Suppressor macrophage (primary cell): ENCODE data around the gene BUD13.
"Not testable (repeated sequence)": the region's sequence is repeated elsewhere in the genome, so short reads cannot be mapped to it uniquely, and the experiment has no call there.

ENCODE experiments used
- DNase-seq, 4 experiments: peaks; one replicate each; pipeline ENCODE4 v3.0.0-alpha.2; 2020 to 2022
- total RNA-seq, 17 experiments: gene quantifications; one replicate each; lab custom pipeline; 2026; ENCODE audit warnings: mixed read lengths in 6 of 17, inconsistent platforms in 3 of 17; lab: John Stamatoyannopoulos, UW

The BUD13 gene, protein sequence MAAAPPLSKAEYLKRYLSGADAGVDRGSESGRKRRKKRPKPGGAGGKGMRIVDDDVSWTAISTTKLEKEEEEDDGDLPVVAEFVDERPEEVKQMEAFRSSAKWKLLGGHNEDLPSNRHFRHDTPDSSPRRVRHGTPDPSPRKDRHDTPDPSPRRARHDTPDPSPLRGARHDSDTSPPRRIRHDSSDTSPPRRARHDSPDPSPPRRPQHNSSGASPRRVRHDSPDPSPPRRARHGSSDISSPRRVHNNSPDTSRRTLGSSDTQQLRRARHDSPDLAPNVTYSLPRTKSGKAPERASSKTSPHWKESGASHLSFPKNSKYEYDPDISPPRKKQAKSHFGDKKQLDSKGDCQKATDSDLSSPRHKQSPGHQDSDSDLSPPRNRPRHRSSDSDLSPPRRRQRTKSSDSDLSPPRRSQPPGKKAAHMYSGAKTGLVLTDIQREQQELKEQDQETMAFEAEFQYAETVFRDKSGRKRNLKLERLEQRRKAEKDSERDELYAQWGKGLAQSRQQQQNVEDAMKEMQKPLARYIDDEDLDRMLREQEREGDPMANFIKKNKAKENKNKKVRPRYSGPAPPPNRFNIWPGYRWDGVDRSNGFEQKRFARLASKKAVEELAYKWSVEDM
- 5.7 to 25.0 (median 17.2) reads per million in 17 experiments for total RNA-seq

DNA sequence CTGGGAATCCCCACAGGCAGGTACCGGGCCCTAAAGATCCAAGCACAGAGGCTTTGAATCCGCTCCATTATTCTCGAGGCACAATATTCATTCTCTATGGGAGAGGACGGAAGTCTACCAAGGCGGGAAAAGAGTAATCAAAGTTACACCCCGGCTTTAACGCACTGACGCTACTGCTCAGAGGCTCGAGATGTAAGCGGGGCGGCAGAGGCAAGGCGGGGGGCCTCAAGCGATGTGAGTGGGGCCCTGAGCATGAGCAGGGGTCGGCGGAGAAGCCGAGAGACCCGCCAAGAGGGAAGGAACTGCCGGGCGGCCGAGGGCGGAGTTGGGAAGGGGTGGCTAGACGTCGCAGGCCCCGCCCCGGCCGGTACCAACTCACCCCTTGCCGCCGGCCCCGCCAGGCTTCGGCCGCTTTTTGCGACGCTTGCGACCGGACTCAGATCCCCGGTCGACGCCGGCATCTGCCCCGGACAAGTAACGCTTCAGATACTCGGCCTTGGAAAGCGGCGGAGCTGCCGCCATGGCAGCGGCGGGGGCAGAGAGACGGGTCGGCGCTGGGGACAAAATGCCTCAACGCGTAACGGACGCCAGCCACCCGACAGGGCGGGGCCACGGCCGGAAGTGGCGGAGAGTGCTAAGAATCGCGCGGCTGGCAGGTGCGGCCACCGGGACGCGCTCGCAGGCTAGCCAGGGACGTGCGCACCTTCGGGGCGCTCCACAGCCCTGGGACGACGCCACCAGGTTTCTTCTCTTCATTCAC is at the start of gene BUD13:
Gene BUD13 (minus strand): TSS at position 545 of the 760 bp plus-strand sequence. CDS start 23 bp downstream, at position 522.
- peak; percentile 88 to 96 (median 92) for DNase-seq

DNA sequence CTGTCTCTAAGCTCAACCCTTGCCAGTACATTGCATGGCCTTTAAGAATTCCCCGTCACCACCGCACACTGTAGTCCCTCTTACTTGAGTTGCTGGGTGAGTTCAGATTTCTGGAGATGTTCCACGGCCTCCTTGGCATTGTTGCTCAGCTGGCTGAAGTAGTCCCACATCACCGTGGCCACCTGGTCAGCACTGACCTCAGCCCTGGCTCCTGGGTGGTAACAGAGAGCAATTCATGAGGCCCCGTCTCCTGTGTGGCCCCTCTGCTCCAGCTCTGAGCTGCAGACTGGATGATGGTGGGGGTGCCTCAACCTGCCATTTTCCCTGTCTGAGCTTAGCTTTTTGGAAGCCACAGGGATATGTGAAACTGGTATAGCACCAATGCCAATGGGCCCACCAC is 49.8 kb upstream of the BUD13 start:
- no peak for DNase-seq

DNA sequence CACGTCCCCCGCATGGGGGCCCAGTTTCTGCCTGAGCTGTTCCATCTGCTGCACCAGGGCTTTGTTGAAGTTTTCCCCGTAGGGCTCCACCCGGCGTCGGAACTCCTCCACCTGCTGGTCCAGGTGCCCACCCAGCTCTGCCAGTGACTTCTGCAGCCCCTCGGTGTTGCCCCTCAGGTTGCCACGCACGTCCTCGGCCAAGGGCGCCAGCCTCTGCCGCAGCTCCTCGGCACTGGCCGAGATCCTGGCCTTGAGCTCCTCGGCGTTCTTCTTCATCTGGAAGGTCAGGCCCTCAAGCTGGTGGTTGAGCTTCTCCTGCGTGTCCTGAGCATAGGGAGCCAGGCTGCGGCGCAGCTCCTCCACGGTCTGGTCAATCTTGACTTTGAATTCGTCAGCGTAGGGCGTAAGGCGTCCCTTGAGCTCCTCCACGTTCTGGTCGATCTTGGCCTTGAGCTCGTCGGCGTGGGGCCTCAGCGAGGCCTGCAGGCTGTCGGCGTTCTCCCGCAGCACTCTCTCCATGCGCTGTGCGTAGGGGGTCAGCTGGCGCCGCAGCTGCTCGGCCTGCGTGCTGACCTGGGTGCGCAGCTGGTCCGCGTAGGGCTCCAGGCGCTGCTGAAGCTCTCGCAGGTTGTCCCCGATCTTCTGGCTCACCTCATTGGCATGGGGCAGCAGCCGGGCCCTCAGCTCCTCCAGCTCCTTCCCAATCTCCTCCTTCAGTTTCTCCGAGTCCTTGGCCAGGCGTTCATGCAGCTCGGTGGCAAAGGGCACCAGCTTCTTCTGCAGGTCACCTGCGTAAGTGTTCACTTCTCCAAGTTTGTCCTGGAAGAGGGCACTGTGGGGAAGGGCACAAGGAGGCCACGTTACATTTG is 48.5 kb upstream of the BUD13 start:
- no peak for DNase-seq

DNA sequence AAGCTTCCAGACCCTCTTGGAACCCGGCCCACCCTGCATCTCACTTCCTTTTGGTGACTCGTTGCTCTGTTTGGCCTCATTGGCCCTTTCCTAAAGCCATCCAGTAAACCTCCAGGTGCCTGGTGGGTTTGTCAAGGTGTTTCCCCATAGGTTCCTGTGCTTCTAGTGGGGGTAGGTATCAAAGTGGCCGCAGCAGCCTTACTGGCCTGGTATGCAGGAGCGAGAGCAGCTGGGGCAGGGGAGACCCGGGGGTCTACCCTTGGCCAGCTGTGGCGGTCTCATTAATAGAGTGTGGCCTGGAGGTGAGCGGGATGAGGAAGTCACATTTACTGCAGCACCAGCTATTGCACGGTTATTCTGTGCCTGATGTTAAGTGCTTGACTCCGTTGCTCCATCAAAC is 46.3 kb upstream of the BUD13 start:
- DNase-seq: no peak

DNA sequence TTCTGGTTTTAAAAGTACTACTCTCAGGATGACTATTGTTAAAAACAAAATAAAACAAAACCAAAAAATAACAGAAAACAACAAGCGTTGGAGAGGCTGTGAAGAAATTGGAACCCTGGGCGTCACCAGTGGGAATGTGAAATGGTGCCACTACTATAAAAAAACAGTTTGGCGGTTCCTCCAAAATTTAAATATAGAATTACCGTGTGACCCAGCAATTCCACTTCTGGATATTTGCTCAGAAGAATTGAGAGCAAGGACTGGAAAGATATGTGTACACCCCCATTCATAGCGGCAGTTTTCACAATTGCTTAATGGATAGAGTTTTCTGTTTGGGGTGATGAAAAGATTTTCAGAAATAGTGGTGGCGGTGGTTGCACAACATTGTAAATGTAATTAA is 41.7 kb upstream of the BUD13 start:
- DNase-seq: no peak

DNA sequence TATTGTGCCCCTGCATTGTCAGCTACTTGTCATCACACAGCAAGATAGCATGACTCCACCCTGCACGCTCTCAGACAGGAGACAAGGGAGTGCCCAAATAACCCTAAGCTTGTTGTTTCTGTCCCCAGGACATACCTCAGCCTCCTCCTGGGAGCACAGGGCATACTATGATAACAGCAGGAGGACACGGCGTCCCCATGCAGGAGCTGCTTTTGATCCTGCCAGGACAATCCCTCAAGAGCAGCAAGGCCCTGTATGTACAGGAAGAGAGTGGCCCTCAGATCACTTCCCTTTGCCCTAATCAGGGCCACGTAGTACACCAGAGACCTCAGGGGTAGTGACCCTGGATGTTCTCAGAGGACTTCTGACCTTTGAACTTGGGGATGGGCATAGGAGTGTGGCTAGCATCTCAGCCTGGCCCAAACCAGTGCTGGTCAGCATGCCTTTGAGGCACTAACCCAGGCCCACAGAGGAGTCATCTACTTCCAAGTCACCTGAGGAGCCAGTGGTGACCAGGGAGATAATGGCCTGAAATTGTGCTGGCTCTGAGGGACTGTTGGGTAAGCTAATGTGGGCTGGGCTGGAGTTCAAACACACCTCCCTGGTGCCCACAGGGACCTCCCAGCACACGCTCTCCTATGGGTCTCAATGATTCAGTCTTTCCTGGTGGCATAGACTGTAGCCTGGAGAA is 41.1 kb upstream of the BUD13 start:
- no peak for DNase-seq

DNA sequence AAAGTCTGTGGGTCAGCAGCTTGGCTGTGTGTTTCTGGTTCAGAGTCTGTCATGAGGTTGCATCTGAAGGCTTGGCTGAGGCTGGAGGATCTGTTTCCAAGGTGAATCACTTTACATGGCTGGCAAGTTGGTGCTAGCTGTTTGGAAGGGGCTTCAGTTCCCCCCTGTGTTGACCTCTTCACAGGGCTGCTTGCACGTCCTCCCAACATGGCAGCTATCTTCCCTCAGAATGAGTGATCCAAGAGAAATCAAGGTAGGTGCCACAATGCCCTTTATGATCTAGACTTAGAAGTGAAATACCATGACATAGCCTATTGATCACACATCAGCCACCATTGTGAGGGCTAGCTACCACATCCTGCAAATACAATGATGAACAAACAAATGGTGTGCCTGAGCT is 40.4 kb upstream of the BUD13 start:
- DNase-seq: no peak

DNA sequence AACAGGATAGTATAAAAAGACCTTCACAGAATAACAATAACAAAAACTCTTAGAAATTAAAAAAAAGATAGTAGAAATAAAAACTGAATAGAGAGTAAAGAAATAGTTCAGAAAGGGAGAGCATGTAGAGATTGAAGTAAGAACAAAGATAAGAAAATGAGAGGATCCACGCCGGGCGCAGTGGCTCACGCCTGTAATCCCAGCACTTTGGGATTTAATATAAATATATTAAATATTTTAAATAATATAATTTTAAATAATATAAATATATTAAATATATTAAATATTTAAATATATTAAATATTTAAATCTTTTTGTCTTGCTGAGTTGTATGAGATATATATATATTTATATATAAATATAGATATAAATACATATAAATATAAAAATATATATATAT is 39.3 kb upstream of the BUD13 start:
- no peak for DNase-seq

DNA sequence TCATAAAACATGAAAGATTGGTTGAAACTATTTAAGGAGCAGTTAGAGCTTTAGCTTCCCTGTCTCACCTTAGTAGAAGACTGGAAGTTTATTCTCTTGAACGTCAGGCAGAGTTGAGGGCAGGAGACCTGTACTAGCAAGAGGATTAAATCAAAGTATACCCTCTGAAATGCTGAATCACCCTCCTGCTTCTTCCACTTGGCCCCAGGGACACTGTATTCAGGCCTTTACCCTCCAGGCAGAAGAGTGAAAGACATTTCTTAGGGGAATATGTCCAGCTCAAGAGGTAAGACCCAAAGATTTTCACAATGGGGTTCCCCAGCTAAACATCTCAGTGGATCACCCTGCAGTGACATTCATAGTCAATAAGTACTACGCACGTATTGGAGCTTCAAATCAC is 38.4 kb upstream of the BUD13 start:
- DNase-seq: no peak

DNA sequence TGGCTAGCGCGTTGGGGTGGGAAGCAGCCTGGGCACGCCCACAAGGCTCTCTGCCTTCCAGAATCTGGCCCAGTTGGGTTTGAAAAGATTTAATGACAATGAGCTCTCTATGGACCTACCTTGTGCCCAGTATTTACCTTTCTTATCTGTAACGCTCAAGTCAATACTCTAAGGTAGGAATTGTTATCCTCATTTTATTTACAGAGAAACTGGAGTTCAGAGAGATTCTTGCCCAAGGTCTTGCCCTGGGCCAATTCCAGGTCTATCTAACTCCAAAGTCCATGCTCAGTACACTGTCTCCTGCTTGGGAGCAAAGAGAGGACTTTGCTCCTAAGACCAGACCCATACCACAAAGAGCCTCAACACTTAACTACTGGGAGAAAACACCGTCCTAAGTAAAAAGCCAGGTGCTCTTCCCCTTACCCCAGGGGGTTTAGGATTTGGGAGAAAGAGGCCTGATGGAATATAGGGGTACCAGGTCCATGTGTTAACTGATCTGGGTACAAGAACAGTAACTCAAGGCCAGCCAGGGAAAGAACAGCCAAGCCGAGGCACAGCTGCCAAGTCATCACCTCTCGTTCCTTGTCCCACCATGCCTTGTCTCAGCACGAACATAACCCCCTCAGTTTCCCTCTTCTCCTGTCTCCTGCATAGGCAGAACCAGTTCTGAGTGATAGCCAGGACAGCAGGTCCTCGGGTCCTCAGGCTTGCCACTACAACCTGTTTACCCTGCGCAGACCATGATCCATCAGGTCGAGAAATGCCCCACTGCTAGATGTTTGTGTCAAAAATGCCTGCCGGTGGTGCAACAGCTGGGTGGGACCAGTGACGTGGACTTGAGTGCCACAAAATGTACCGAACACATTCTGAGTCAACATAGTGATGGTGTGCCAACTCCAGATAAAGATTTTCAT is 35.7 kb upstream of the BUD13 start:
- no peak for DNase-seq

DNA sequence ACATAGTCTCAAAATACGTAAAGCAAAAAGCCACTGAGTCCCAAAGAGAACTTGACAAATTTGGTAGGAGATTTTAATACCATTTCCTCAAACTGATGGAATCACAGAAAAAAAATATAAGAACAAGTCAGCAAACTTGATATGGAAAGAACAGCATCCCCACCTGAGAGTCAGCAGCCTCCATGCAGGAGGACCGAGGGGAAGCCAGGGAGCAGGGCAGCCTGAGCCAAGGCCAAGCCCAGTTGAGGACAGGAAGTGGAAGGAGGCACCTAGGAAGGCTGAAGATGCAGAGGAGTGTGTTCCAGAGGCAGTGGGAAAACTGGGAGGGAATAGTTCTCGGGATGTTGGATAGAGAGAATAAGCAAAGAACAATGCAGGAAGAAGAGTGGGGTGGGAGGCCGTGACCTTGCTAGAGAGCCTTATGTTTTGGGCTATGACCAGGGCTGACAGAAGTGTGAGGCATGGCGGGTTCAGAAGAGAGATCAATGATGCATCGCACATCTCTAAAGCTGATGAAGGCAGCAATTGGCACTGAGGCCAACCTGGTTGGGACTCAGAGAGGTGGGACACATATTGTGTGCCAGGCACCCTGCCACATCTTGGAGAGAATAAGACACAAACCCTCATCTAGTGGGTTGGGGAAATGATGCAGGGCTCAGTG is 34.9 kb upstream of the BUD13 start:
- no peak for DNase-seq

DNA sequence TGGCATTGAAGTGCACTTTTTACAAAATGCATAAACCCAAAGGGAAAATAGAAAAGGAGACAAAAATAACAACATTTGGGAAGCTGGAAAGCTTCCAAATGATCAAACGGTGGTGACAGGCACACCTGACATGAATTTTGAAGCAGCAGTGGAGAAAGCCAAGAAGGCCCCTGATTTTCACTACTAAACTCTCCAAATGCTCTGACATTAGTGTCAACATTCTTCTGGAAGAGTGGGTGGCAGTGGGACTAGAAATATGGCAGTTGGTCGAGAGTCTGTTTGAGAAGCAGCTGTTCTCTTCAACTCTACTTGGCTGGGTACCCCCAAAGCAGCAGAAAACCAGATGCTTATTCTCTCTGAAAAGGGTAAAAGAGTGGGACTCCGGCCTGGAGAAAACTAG is 31.2 kb upstream of the BUD13 start:
- no peak for DNase-seq

DNA sequence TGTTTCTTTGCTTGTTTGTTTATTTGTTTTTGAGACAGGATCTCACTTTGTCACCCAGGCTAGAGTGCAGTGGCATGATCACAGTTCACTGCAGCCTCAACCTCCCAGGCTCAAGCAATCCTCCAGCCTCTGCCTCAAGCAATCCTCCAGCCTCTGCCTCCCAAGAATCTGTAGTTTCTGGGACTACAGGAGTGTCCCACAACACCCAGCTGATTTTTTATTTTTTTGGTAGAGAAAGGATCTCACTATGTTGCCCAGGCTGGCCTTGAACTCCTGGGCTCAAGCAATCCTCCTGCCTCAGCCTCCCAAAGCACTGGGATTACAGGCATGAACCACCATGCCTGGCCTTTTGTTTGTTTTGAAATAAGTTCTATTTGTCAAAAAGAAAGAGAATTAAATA is 28.9 kb upstream of the BUD13 start:
- not testable (repeated sequence) for DNase-seq

DNA sequence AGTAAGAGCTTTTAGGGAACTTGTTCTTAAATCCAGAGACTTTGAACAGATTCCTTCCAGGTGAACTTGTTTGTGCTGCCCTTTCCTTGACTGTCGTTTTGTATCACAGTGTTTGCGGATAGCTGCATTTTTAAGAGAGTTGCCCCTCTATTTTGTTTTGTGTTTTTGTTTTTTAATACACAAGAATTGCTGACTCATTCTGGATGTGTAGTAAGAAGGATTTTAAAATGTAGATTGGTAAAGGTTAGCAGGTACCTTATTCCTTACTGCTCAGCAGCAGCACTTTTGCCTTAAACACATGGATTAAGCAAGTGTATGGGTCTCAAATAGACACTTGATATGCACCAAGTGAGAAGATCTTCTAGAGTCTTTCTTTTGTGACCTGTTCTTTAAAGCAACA is 27.8 kb upstream of the BUD13 start:
- DNase-seq: no peak

DNA sequence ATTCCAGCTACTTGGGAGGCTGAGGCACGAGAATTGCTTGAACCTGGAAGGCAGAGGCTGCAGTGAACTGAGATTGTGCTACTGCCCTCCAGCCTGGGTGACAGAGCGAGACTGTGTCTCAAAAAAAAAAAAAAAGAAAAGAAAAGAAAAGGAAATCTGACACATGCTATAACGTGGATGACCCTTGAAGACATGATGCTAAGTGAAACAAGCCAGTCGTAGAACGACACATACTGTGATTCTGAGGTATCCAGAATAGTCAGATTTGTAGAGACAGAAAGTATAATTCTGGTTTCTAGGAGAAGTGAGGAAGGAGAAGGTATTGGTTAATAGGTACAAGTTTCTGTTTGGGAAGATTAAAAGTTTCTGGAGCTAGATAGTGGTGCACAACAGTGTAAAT is 25.6 kb upstream of the BUD13 start:
- DNase-seq: no peak

DNA sequence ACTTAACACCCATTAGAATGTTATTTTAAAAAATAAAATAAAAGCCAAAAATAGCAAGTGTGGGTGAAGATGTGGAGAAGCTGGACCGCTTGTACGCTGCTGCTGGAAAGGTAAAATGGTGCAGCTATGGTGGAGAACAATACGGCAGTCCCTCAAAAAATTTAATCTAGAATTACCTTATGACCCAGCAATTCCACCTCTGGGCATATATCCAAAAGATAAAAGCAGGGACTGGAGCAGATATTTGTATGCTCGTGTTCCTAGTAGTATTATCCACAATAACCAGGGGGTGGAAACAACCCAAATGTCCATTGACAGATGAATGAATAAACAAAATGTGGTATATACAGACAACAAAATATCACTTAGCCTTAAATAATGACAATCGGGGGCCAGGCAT is 25.0 kb upstream of the BUD13 start:
- DNase-seq: no peak

DNA sequence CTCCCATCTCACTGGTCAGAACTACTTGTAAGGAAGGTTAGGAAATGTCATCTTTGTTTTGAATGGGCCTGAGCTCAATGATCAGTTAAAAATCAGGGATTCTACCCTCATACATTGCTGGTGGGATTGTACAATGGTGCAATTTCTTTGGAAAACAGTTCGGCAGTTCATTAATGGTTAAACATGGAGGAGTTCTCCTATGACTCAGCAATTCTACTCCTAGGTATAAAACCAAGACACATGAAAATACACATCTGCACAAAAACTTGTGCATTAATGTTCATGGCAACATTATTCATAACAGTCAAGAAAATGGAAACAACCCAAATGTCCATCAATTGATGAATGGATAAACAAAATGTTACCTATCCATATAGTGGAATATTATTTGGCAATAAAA is 23.8 kb upstream of the BUD13 start:
- DNase-seq: no peak

DNA sequence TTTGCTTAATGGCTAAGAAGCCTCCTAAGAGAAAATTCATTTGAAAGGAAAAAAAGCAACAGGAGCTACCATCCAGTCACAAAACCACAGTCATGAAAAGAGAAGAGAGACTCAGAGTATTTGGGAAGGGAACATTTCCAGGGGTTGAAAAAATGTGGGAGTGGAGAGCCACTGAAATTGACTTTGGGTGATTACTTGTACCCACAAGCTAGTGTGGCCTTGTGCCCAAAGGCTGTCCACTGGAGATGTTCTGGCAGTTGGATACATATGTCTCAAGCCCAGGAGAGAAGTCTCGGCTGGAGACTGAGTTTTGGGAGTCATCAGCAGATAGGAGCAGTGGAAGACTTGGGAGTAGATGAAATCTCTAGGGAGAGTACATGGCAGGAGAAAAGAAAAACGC is 22.1 kb upstream of the BUD13 start:
- DNase-seq: no peak

DNA sequence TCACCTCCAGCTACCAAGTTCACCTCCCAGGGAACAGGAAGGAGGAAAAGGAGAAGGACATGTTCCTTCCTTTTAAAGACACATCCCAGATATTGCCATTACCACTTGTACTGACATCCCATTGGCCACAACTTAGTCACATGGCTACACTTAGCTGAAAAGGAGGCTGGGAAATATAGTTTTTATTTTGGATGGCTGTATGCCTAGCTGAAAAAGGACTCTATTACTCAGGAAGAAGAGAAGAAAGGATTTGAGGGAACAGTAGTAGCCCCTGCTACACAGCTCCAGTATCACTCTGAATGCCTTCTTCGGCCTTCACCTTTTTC is 20.9 kb upstream of the BUD13 start:
- DNase-seq: peak in 2 of 4 experiments; percentile 24 to 28
